ENCODE data around the gene NCKAP5. TPM values are rescaled to one million over a fixed set of nuclear protein-coding genes. Genes with fewer than 3 reads are reported as not detected.

Gene NCKAP5
- total and polyA plus RNA-seq, 2 experiments from 2014 or later = 2.2 to 5.5 TPM

DNA sequence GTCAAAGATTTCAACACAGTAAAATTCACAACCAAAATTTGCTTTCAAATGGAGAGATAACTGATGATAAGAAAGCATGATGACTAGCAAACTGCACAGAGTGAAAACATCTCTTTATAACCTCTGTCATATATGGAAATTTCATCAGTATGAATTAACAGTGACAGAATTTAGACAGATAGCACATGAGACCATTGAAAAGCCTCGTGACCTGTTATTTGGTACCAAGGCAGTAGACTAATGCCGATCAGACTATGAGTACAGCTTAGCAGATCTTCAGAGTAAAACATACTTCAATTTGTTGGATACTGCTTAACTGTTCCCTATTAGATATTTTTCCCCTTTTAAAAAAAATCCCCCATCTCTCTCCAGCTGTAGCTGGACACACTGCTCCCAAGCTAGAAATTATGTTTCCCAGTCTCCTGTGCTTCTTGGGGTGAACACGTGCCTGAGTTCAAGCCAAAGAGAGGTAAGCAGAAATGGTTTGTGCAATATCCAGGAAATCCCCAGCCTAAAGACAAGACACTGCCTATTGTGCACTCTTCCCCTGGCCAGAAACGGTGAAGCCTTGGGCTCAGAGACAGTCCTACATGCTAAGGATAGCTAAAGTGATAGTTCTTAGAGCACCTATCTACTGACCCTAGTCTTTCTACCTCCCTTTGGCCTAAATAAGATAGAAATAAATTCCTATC lies 256.1 kb downstream of the NCKAP5 start:
- H3K4me2 ChIP-seq = no peak overlapping the region
- H3K36me3 ChIP-seq (replicated peaks; ENCODE audit: insufficient read depth, low read depth) = no peaks in the 10 kb centered on the region
- no peaks in the 10 kb centered on the region for H3K9me3 ChIP-seq (ENCODE audit: low read depth)
- no peak overlapping the region for H3K27ac ChIP-seq
- DNase-seq (ENCODE audit: low spot score) = no peak
- H3K4me1 ChIP-seq (ENCODE audit: insufficient read depth) = no peaks in the 10 kb centered on the region
- no peaks in the 10 kb centered on the region for H3K79me2 ChIP-seq
- TF ChIP-seq, protein P1, sequence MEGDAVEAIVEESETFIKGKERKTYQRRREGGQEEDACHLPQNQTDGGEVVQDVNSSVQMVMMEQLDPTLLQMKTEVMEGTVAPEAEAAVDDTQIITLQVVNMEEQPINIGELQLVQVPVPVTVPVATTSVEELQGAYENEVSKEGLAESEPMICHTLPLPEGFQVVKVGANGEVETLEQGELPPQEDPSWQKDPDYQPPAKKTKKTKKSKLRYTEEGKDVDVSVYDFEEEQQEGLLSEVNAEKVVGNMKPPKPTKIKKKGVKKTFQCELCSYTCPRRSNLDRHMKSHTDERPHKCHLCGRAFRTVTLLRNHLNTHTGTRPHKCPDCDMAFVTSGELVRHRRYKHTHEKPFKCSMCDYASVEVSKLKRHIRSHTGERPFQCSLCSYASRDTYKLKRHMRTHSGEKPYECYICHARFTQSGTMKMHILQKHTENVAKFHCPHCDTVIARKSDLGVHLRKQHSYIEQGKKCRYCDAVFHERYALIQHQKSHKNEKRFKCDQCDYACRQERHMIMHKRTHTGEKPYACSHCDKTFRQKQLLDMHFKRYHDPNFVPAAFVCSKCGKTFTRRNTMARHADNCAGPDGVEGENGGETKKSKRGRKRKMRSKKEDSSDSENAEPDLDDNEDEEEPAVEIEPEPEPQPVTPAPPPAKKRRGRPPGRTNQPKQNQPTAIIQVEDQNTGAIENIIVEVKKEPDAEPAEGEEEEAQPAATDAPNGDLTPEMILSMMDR (IDR thresholded peaks at IDR 0.05; ENCODE audit: poor library complexity) = no peak
- TF ChIP-seq EZH2phosphoT487 (IDR thresholded peaks at IDR 0.05; ENCODE audit: low read depth, severe bottlenecking, unreplicated experiment) = no peak
- H3K9me2 ChIP-seq (replicated peaks; ENCODE audit: insufficient read depth) = no peaks in the 10 kb centered on the region
- H3K4me3 ChIP-seq = no peak overlapping the region
- no peaks in the 10 kb centered on the region for H4K20me1 ChIP-seq (ENCODE audit: insufficient read depth, poor library complexity, severe bottlenecking)
- H3K27me3 ChIP-seq = no peaks in the 10 kb centered on the region
- WGBS (ENCODE audit: low lambda C conversion rate, missing lambda C conversion rate) = 85% methylated on average over 4 of the region's 4 CpGs
- no peak overlapping the region for H2AFZ ChIP-seq

DNA sequence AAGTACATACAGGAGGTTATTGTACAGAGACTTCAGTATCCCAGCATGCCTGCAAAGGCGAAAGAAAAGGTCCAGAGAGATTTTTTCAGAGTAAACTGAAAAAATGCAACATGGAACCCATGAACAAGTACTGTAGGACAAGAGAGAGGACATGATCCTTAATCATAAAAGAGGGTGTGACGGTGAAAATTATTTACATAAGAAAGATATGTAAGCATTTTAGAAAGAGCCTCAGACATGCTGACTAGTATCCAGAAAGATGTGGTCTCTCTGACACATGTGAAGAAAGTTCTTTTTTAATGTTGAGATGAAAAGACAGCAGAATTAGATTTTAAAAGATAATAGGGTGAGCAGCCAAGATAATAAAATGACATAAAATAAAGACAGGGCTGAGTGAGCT lies 262.0 kb downstream of the NCKAP5 start:
- no peak overlapping the region for H3K27ac ChIP-seq
- H3K9me2 ChIP-seq (replicated peaks; ENCODE audit: insufficient read depth) = no peaks in the 10 kb centered on the region
- WGBS (ENCODE audit: low lambda C conversion rate, missing lambda C conversion rate) = 84% methylated on average over 2 of the region's 2 CpGs
- no peaks in the 10 kb centered on the region for H3K9me3 ChIP-seq (ENCODE audit: low read depth)
- no peaks in the 10 kb centered on the region for H3K4me1 ChIP-seq (ENCODE audit: insufficient read depth)
- TF ChIP-seq, protein P1 (IDR thresholded peaks at IDR 0.05; ENCODE audit: poor library complexity) = no peak
- TF ChIP-seq EZH2phosphoT487 (IDR thresholded peaks at IDR 0.05; ENCODE audit: low read depth, severe bottlenecking, unreplicated experiment) (no peak), EZH2 (IDR thresholded peaks at IDR 0.05; ENCODE audit: borderline replicate concordance) (no peak)
- no peaks in the 10 kb centered on the region for H3K79me2 ChIP-seq
- no peak for DNase-seq (ENCODE audit: low spot score)
- H3K4me2 ChIP-seq = no peak overlapping the region
- H4K20me1 ChIP-seq (ENCODE audit: insufficient read depth, poor library complexity, severe bottlenecking) = no peaks in the 10 kb centered on the region
- no peak overlapping the region for H3K4me3 ChIP-seq
- H3K36me3 ChIP-seq (replicated peaks; ENCODE audit: insufficient read depth, low read depth) = no peaks in the 10 kb centered on the region
- H3K27me3 ChIP-seq = no peaks in the 10 kb centered on the region
- no peak overlapping the region for H2AFZ ChIP-seq

DNA sequence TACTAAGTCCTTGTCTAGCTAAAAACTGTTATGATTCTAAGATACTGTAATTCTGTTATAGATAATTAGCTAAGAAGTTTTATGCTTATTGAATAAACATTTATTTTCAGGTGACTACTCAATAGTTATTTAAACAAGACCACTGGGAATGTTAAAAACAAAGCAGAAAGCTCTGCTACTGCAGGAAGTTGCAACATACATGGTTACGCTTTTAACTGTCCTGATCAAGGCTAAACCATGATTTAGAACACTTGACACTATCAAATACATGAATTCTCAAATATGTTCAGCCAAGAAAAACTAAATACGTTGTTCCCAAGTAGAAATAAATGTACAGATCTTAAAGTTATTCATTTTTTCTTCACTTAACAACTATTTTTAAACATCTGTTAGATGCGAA lies 263.9 kb downstream of the NCKAP5 start:
- no peak for DNase-seq (ENCODE audit: low spot score)
- Histone ChIP-seq H3K9me3 (ENCODE audit: low read depth) (no peaks in the 10 kb centered on the region), H2AFZ (no peak overlapping the region), H3K9me2 (replicated peaks; ENCODE audit: insufficient read depth) (no peaks in the 10 kb centered on the region), H3K4me3 (no peak overlapping the region), H3K4me1 (ENCODE audit: insufficient read depth) (no peaks in the 10 kb centered on the region), H3K79me2 (no peaks in the 10 kb centered on the region), H3K36me3 (replicated peaks; ENCODE audit: insufficient read depth, low read depth) (no peaks in the 10 kb centered on the region), H3K27ac (no peak overlapping the region), H3K27me3 (no peaks in the 10 kb centered on the region), H4K20me1 (ENCODE audit: insufficient read depth, poor library complexity, severe bottlenecking) (no peaks in the 10 kb centered on the region), H3K4me2 (no peak overlapping the region)
- TF ChIP-seq, protein P1 (IDR thresholded peaks at IDR 0.05; ENCODE audit: poor library complexity) = no peak
- TF ChIP-seq EZH2 (IDR thresholded peaks at IDR 0.05; ENCODE audit: borderline replicate concordance) (no peak), EZH2phosphoT487 (IDR thresholded peaks at IDR 0.05; ENCODE audit: low read depth, severe bottlenecking, unreplicated experiment) (no peak)
- 88% methylated on average over 3 of the region's 3 CpGs for WGBS (ENCODE audit: low lambda C conversion rate, missing lambda C conversion rate)
